CD4-positive, alpha-beta T cell (primary cell): Measurements from ENCODE around the gene STEAP3. TPM values are rescaled to one million over a fixed set of nuclear protein-coding genes. Genes with fewer than 3 reads are reported as not detected.

Experiments
- ATAC-seq: fragments of 200-7000 bp; cut with Tn5 transposase; one replicate; pipeline ENCODE4 v1.10.0; 2022; ENCODE audit warnings: mild to moderate bottlenecking; ENCODE audit not compliant: poor library complexity
- CTCF ChIA-PET: fragments of 350-600 bp; sonication (Branson Sonifier 250); formaldehyde crosslinking; loops from one replicate; lab custom pipeline; 2021; ENCODE audit warnings: antibody characterized with exemption, inconsistent platforms; lab: Charles Lee
- POLR2A ChIA-PET: fragments of 350-600 bp; sonication (Branson Sonifier 250); formaldehyde crosslinking; loops from one replicate; lab custom pipeline; 2021; ENCODE audit warnings: antibody characterized with exemption, inconsistent platforms; lab: Charles Lee
- DNase-seq, 14 experiments: peaks; one replicate each; pipeline ENCODE4 v3.0.0-alpha.2; 2013 to 2020; ENCODE audit warnings: mixed read lengths in 2 of 14
- H3K27ac ChIP-seq, 2 donors: one replicate each; pipeline versions ENCODE4 v1.5.1 to v1.7.0; 2013; ENCODE audit warnings: low read length in 2 of 2, low read depth in 1 of 2, mild to moderate bottlenecking in 1 of 2
- H3K27me3 ChIP-seq, 2 experiments: 1 replicate in 1 of 2; 2 replicates in 1 of 2; pipeline versions ENCODE4 v1.6.1 to v1.7.0; 2013; ENCODE audit warnings: low read length in 2 of 2, control low read depth in 1 of 2, mild to moderate bottlenecking in 1 of 2, moderate library complexity in 1 of 2; ENCODE audit not compliant: insufficient read depth in 2 of 2, control insufficient read depth in 1 of 2
- H3K36me3 ChIP-seq: one replicate; pipeline ENCODE4 v1.6.1; 2013; ENCODE audit warnings: low read length, control low read depth; ENCODE audit not compliant: insufficient read depth
- H3K4me1 ChIP-seq: one replicate; pipeline ENCODE4 v1.6.1; 2013; ENCODE audit warnings: low read length, control low read depth; ENCODE audit not compliant: insufficient read depth
- H3K4me3 ChIP-seq: one replicate; pipeline ENCODE4 v1.5.1; 2013; ENCODE audit warnings: mild to moderate bottlenecking, low read length, moderate library complexity
- H3K9me3 ChIP-seq, 2 experiments: 1 replicate in 1 of 2; 2 replicates in 1 of 2; pipeline versions ENCODE4 v1.6.1 to v1.7.0; 2013; ENCODE audit warnings: low read length in 2 of 2, mild to moderate bottlenecking in 2 of 2, control low read depth in 1 of 2, moderate library complexity in 1 of 2; ENCODE audit not compliant: control insufficient read depth in 1 of 2, insufficient read depth in 1 of 2
- H3K27ac Mint-ChIP-seq: one replicate; pipeline ENCODE4 v1.8.0; 2020; ENCODE audit warnings: mixed read lengths
- H3K27me3 Mint-ChIP-seq: one replicate; pipeline ENCODE4 v1.8.0; 2021; ENCODE audit warnings: mixed read lengths
- H3K36me3 Mint-ChIP-seq: one replicate; pipeline ENCODE4 v1.8.0; 2021; ENCODE audit warnings: low read depth, mixed read lengths
- H3K4me1 Mint-ChIP-seq: one replicate; pipeline ENCODE4 v1.8.0; 2021; ENCODE audit warnings: low read depth, mixed read lengths
- H3K4me3 Mint-ChIP-seq: one replicate; pipeline ENCODE4 v1.8.0; 2020; ENCODE audit warnings: mild to moderate bottlenecking, mixed read lengths
- H3K9me3 Mint-ChIP-seq: one replicate; pipeline ENCODE4 v1.8.0; 2020; ENCODE audit warnings: mixed read lengths
- intact Hi-C, 2 experiments: fragments of 100-400 bp; cut with DNase I in 1 of 2; cut with micrococcal nuclease in 1 of 2; formaldehyde crosslinking; loops; one replicate each; pipeline versions ENCODE4 v1.15.1 to v1.9.0; 2023 to 2025; cut with DNase I, micrococcal nuclease
- total RNA-seq, 174 experiments: library from RNA in 2 of 174; stranded (reverse) in 2 of 174; gene quantifications; one replicate each; pipeline ENCODE4 v1.2.3 and lab custom pipeline; 2021 to 2026
- TF ChIP-seq, protein P1 (sequence below): fragments of 200-600 bp; IDR thresholded peaks from one replicate; pipeline ENCODE4 v1.8.0; 2022; ENCODE audit warnings: antibody characterized with exemption, mild to moderate bottlenecking

STEAP3 gene
- total RNA-seq, 2 experiments from 2014 or later: not detected

DNA sequence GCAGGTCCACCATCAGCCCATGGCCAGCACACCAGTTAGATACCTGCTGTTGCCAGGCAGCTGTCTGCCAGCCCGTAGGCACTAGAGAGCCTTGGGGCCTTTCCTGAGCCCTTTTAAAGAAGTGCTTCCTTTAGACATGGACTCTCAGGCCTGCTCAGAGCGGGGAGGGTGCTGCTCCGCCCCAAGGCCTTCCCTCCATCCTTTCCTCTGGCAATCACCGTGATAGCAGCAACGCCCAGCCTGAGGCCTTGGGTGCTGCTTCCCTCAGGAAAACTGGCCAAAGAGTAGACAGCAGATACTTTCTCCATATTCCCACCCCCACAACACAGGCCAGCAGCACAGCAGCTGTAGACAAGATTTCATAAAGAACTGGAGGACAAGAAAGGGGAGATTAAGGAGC is 42.7 kb upstream of the STEAP3 start:
- H3K27me3 ChIP-seq: no peaks in the 10 kb centered on the region
- no peaks in the 10 kb centered on the region for H3K4me1 ChIP-seq
- Mint-ChIP-seq H3K9me3 (no peaks in the 10 kb centered on the region), H3K27ac (no peak overlapping the region), H3K4me3 (no peak overlapping the region), H3K36me3 (no peaks in the 10 kb centered on the region), H3K4me1 (no peaks in the 10 kb centered on the region), H3K27me3 (peaks cover 6% of the 10 kb centered on the region)
- H3K4me3 ChIP-seq: no peak overlapping the region
- ChIA-PET POLR2A (no interaction called here), CTCF (no interaction called here)
- no peaks in the 10 kb centered on the region for H3K9me3 ChIP-seq
- intact Hi-C loops: no loop called here
- no peak for DNase-seq
- no peak overlapping the region for H3K27ac ChIP-seq
- no peak for ATAC-seq
- H3K36me3 ChIP-seq: no peaks in the 10 kb centered on the region
- TF ChIP-seq, protein P1, sequence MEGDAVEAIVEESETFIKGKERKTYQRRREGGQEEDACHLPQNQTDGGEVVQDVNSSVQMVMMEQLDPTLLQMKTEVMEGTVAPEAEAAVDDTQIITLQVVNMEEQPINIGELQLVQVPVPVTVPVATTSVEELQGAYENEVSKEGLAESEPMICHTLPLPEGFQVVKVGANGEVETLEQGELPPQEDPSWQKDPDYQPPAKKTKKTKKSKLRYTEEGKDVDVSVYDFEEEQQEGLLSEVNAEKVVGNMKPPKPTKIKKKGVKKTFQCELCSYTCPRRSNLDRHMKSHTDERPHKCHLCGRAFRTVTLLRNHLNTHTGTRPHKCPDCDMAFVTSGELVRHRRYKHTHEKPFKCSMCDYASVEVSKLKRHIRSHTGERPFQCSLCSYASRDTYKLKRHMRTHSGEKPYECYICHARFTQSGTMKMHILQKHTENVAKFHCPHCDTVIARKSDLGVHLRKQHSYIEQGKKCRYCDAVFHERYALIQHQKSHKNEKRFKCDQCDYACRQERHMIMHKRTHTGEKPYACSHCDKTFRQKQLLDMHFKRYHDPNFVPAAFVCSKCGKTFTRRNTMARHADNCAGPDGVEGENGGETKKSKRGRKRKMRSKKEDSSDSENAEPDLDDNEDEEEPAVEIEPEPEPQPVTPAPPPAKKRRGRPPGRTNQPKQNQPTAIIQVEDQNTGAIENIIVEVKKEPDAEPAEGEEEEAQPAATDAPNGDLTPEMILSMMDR: no peak

DNA sequence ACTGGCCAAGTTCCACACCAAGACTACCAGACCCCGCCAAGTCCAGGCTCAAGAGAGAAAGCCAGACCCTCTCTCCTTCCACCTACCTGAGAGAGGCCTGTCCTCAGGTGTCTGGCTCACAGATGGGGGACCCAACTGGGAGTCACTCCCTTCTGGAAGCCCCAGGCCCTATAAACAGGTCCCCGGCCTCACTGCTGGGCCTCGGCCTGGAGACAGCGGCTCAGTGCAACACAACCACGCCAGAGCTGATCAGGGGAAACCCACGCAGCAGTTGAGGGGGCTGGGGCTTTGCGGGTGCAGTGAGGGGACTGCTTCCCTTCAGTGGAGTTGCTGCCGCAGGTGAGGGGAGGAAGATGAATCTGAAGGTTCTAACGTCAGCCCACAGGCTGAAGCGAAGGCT is 42.2 kb upstream of the STEAP3 start:
- H3K27me3 ChIP-seq: no peaks in the 10 kb centered on the region
- H3K27ac Mint-ChIP-seq: no peak overlapping the region
- H3K36me3 Mint-ChIP-seq: no peaks in the 10 kb centered on the region
- no peak overlapping the region for H3K4me3 ChIP-seq
- H3K27me3 Mint-ChIP-seq: peaks cover 8% of the 10 kb centered on the region
- no peaks in the 10 kb centered on the region for H3K4me1 Mint-ChIP-seq
- CTCF ChIA-PET: no interaction called here
- DNase-seq (no peak), ATAC-seq (no peak)
- H3K4me3 Mint-ChIP-seq: no peak overlapping the region
- H3K27ac ChIP-seq: no peak overlapping the region
- intact Hi-C loops: no loop called here
- TF ChIP-seq, protein P1: no peak
- H3K4me1 ChIP-seq: no peaks in the 10 kb centered on the region
- no peaks in the 10 kb centered on the region for H3K9me3 Mint-ChIP-seq
- no peaks in the 10 kb centered on the region for H3K9me3 ChIP-seq
- POLR2A ChIA-PET: no interaction called here
- H3K36me3 ChIP-seq: no peaks in the 10 kb centered on the region

DNA sequence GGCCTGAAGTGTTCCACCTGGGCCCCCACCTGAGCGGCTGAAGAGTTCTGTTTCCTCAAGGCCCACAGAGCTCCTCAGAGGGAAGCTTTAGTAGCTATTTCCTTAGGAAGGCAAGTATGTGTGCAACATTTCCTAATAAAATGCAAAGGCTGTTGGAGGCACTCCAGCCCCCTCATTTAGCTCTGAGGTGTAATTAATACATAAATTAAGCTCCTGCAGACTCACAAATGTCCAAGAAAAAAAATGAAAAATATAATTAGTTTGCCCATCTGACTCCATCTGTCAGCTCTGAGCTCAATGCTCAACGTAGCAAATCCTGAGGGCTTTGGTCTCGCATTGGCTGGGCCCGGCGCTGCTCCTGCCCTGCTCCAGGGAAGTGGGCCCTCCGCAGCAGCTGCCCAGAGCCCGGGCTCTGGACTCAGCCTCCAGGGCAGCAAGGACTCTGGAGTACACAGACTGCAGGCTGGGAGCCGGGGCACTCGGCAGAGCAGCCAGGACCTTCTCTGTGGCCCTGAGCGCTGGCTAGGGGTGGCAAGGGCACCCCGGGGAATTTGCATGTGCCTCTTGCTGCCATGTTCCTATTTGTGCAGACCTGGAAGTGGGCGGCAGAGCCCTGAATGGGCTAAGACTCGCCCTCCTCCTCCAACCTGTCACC is 41.7 kb upstream of the STEAP3 start:
- Histone ChIP-seq H3K27me3 (no peaks in the 10 kb centered on the region), H3K9me3 (no peaks in the 10 kb centered on the region), H3K27ac (no peak overlapping the region), H3K4me3 (no peak overlapping the region), H3K4me1 (no peaks in the 10 kb centered on the region), H3K36me3 (no peaks in the 10 kb centered on the region)
- ATAC-seq (no peak), DNase-seq (no peak)
- Mint-ChIP-seq H3K36me3 (no peaks in the 10 kb centered on the region), H3K27ac (no peak overlapping the region), H3K4me1 (no peaks in the 10 kb centered on the region), H3K27me3 (peaks cover 12% of the 10 kb centered on the region), H3K4me3 (no peak overlapping the region), H3K9me3 (no peaks in the 10 kb centered on the region)
- CTCF ChIA-PET: no interaction called here
- intact Hi-C loops: no loop called here
- POLR2A ChIA-PET: no interaction called here
- TF ChIP-seq, protein P1: no peak
